Measurements from ENCODE around the gene CTNNA3.
"Not testable (repeated sequence)": the region's sequence is repeated elsewhere in the genome, so short reads cannot be mapped to it uniquely, and the experiment has no call there.

The CTNNA3 gene

GRCh38 chr10:67246066-67246555 is 449.9 kb downstream of the CTNNA3 start:
- DNase-seq (ENCODE audit: low read depth in 2 of 2): no peak

GRCh38 chr10:67242528-67242927 is 453.5 kb downstream of the CTNNA3 start:
- no peak for DNase-seq (ENCODE audit: low read depth in 2 of 2)

- DNase-seq (ENCODE audit: low read depth in 2 of 2): no peak
Measured at GRCh38 chr10:67241451-67241850, 454.5 kb downstream of the CTNNA3 start.

GRCh38 chr10:67239864-67240497 is 456.0 kb downstream of the CTNNA3 start:
- DNase-seq (ENCODE audit: low read depth in 2 of 2): no peak

GRCh38 chr10:67230680-67231500 is 465.1 kb downstream of the CTNNA3 start:
- DNase-seq (ENCODE audit: low read depth in 2 of 2): not testable (repeated sequence)

- no peak for DNase-seq (ENCODE audit: low read depth in 2 of 2)
Measured at GRCh38 chr10:67225226-67225625, 470.8 kb downstream of the CTNNA3 start.

GRCh38 chr10:67224553-67224952 is 471.4 kb downstream of the CTNNA3 start:
- DNase-seq (ENCODE audit: low read depth in 2 of 2): no peak

- DNase-seq (ENCODE audit: low read depth in 2 of 2): no peak
Measured at GRCh38 chr10:67222934-67223333, 473.1 kb downstream of the CTNNA3 start.

GRCh38 chr10:67221939-67222494 is 474.0 kb downstream of the CTNNA3 start:
- DNase-seq (ENCODE audit: low read depth in 2 of 2): no peak

GRCh38 chr10:67211680-67212079 is 484.3 kb downstream of the CTNNA3 start:
- no peak for DNase-seq (ENCODE audit: low read depth in 2 of 2)

- not testable (repeated sequence) for DNase-seq (ENCODE audit: low read depth in 2 of 2)
Measured at GRCh38 chr10:67207923-67208322, 488.1 kb downstream of the CTNNA3 start.

GRCh38 chr10:67200913-67201564 is 495.0 kb downstream of the CTNNA3 start:
- no peak for DNase-seq (ENCODE audit: low read depth in 2 of 2)

- DNase-seq (ENCODE audit: low read depth in 2 of 2): no peak
Measured at GRCh38 chr10:67175354-67175753, 520.6 kb downstream of the CTNNA3 start.

GRCh38 chr10:67173787-67174186 is 522.2 kb downstream of the CTNNA3 start:
- no peak for DNase-seq (ENCODE audit: low read depth in 2 of 2)

- DNase-seq (ENCODE audit: low read depth in 2 of 2): no peak
Measured at GRCh38 chr10:67171970-67172369, 524.0 kb downstream of the CTNNA3 start.

- no peak for DNase-seq (ENCODE audit: low read depth in 2 of 2)
Measured at GRCh38 chr10:67156239-67156638, 539.8 kb downstream of the CTNNA3 start.

- no peak for DNase-seq (ENCODE audit: low read depth in 2 of 2)
Measured at GRCh38 chr10:67151471-67151870, 544.5 kb downstream of the CTNNA3 start.

GRCh38 chr10:67144530-67144929 is 551.5 kb downstream of the CTNNA3 start:
- DNase-seq (ENCODE audit: low read depth in 2 of 2): no peak

GRCh38 chr10:67141300-67141699 is 554.7 kb downstream of the CTNNA3 start:
- no peak for DNase-seq (ENCODE audit: low read depth in 2 of 2)

- no peak for DNase-seq (ENCODE audit: low read depth in 2 of 2)
Measured at GRCh38 chr10:67140641-67141040, 555.4 kb downstream of the CTNNA3 start.

GRCh38 chr10:67127441-67127840 is 568.6 kb downstream of the CTNNA3 start:
- DNase-seq (ENCODE audit: low read depth in 2 of 2): no peak

- DNase-seq (ENCODE audit: low read depth in 2 of 2): no peak
Measured at GRCh38 chr10:67119651-67120050, 576.3 kb downstream of the CTNNA3 start.

Data from stimulated activated CD8-positive, alpha-beta memory T cell treated with anti-CD3 and anti-CD28 coated beads, Interleukin-7, amount 100 ng/mL, for 4 hours (primary cell).